Upper lobe of left lung (tissue), 4 donors: ENCODE measurements around the gene ATP6V1B1.

Source experiments
- POLR2A ChIP-seq, 4 donors: fragments of 450-650 bp; IDR thresholded peaks; one replicate each; pipeline ENCODE4 v1.5.1; 2016 to 2017; ENCODE audit warnings: antibody characterized with exemption in 4 of 4, mild to moderate bottlenecking in 2 of 4
- TF ChIP-seq, protein P1 (sequence below), 6 experiments: fragments of 450-650 bp in 4 of 6; fragments of 200-600 bp in 2 of 6; sonication (generic) in 2 of 6; IDR thresholded peaks; one replicate each; pipeline ENCODE4 v1.5.1; 2016 to 2019; ENCODE audit warnings: antibody characterized with exemption in 6 of 6

DNA sequence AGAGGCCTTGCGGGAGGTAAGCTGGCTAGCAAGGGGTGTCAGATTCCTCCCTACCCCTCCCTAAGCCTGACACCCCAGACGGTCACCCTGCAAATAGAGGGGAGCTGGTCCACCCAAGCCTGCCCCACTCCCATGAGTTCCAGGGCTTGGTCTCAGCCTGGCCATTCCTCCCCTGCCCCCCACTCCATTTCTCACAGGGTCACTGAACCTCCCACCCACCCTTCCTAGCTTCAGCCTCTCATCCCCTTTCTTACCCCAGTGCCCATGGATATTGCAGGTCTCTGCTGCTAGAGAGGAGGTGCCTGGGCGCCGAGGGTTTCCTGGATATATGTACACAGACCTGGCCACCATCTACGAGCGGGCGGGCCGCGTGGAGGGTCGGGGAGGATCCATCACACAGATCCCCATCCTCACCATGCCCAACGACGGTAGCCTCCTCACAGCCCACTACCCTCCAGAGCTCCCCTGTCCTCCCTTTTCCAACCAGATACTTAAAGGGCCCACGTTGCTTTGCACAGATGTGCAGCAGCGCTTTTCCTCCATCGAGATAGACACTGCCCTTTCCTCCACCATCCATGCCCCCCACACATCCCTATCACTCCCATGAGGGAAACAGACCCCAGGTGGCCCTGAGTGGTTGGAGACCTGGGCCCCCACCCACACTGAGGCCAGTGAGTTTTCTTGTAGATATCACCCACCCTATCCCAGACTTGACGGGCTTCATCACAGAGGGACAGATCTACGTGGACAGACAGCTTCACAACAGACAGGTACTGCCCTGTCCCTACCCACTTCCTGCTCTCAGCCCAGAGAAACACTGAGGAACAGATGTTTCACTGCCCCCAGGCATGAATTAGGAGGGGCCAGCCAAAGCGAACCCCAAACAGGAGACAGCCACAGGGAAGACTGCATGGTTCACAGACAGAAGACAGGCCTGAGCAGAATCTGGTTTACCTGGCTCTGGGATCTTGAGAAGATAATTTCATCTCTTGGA lies 27.5 kb downstream of the ATP6V1B1 start:
- TF ChIP-seq POLR2A (IDR thresholded peaks at IDR 0.05) = no peak
- TF ChIP-seq, protein P1, sequence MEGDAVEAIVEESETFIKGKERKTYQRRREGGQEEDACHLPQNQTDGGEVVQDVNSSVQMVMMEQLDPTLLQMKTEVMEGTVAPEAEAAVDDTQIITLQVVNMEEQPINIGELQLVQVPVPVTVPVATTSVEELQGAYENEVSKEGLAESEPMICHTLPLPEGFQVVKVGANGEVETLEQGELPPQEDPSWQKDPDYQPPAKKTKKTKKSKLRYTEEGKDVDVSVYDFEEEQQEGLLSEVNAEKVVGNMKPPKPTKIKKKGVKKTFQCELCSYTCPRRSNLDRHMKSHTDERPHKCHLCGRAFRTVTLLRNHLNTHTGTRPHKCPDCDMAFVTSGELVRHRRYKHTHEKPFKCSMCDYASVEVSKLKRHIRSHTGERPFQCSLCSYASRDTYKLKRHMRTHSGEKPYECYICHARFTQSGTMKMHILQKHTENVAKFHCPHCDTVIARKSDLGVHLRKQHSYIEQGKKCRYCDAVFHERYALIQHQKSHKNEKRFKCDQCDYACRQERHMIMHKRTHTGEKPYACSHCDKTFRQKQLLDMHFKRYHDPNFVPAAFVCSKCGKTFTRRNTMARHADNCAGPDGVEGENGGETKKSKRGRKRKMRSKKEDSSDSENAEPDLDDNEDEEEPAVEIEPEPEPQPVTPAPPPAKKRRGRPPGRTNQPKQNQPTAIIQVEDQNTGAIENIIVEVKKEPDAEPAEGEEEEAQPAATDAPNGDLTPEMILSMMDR (IDR thresholded peaks at IDR 0.05) = no peak
